ENCODE results near the gene ZFP36L2. TPM values are rescaled to one million over a fixed set of nuclear protein-coding genes. Genes with fewer than 3 reads are reported as not detected.

The ZFP36L2 gene
- total and polyA plus RNA-seq, 2 donors (not counting 1 experiment from before 2014, with no cell fraction given) = 94.9 to 482 TPM

- H3K4me1 Mint-ChIP-seq = peaks cover 42% of the 10 kb centered on the region
- CTCF ChIA-PET = interaction anchor here (1.1 to 21.2 kb wide), 3 partner anchors 10 to 40 kb away, joined by 3 to 449 read pairs (median 7); partner anchors contain the start of gene ZFP36L2
- intact Hi-C loops (cut with micrococcal nuclease) = no loop called here
These were observed 46.5 kb downstream of the ZFP36L2 start for GRCh38 chr2:43179942-43180341.

More at GRCh38 chr2:43179942-43180341, 46.5 kb downstream of the ZFP36L2 start:
- H2AFZ ChIP-seq (ENCODE audit: insufficient read depth, low read depth, low read length, poor library complexity, severe bottlenecking) = no peak overlapping the region
- no peaks in the 10 kb centered on the region for H3K27me3 Mint-ChIP-seq
- ATAC-seq (ENCODE audit: low read depth) (no peak), DNase-seq (no peak)
- no peaks in the 10 kb centered on the region for H4K20me1 ChIP-seq (ENCODE audit: control insufficient read depth, insufficient read depth, low read length, poor library complexity, severe bottlenecking)
- POLR2A ChIA-PET = interaction anchor here (1.6 to 1.7 kb wide), 2 partner anchors 11 to 38 kb away, joined by 4 to 5 read pairs; no protein-coding TSS in a partner anchor
- no peak overlapping the region for H3K27ac Mint-ChIP-seq
- H3K27me3 ChIP-seq (replicated peaks in 1 of 4; ENCODE audit: control extremely low read depth in 1 of 4, control insufficient read depth in 3 of 4, insufficient read depth in 4 of 4, low read length in 3 of 4) = no peaks in the 10 kb centered on the region
- TF ChIP-seq EZH2 (IDR thresholded peaks at IDR 0.05; ENCODE audit: borderline replicate concordance, insufficient read depth, low read depth, low read length, poor library complexity, severe bottlenecking) (no peak), CTCF (IDR thresholded peaks at IDR 0.05) (no peak)
- H3K27ac ChIP-seq (ENCODE audit: low read length in 2 of 2) = no peak overlapping the region
- no peaks in the 10 kb centered on the region for H3K9me3 Mint-ChIP-seq (ENCODE audit: insufficient read depth)
- H3K4me2 ChIP-seq (replicated peaks; ENCODE audit: low read depth, low read length, poor library complexity, severe bottlenecking) = no peak overlapping the region
- H3K4me3 Mint-ChIP-seq = no peak overlapping the region
- 98% methylated on average over 5 of the region's 8 CpGs for WGBS (ENCODE audit: insufficient coverage)
- H3K9me3 ChIP-seq (ENCODE audit: control extremely low read depth in 1 of 3, control insufficient read depth in 2 of 3, insufficient read depth in 1 of 3, low read length in 2 of 3) = peaks cover 2 to 37% (median 19%) of the 10 kb centered on the region in 3 donors
- peaks cover 28 to 41% of the 10 kb centered on the region in 2 donors for H3K4me1 ChIP-seq (ENCODE audit: control insufficient read depth in 2 of 2, insufficient read depth in 2 of 2, low read length in 2 of 2)
- H3K79me2 ChIP-seq (ENCODE audit: control insufficient read depth, insufficient read depth, low read length) = no peaks in the 10 kb centered on the region
- no peaks in the 10 kb centered on the region for H3K36me3 ChIP-seq (replicated peaks in 1 of 2; ENCODE audit: control extremely low read depth in 1 of 2, control insufficient read depth in 1 of 2, extremely low read depth in 1 of 2, insufficient read depth in 2 of 2, low read length in 1 of 2)
- H3K4me3 ChIP-seq (ENCODE audit: control extremely low read depth in 1 of 5, extremely low read depth in 1 of 5, insufficient read depth in 1 of 5, low read depth in 2 of 5, low read length in 4 of 5) = no peak overlapping the region
- H3K9ac ChIP-seq (ENCODE audit: low read length) = no peak overlapping the region
